Measurements from ENCODE around the gene CHPT1.
A peak's percentile ranks its signal among the peaks of the same experiment; 100 is the strongest.
"Not testable (repeated sequence)": the region's sequence is repeated elsewhere in the genome, so short reads cannot be mapped to it uniquely, and the experiment has no call there.

The CHPT1 gene

GRCh38 chr12:101681627-101682026 is 15.8 kb upstream of the CHPT1 start:
- DNase-seq (ENCODE audit: extremely low read depth in 1 of 2, low read depth in 1 of 2), result not testable (repeated sequence)

GRCh38 chr12:101685092-101685491 is 12.3 kb upstream of the CHPT1 start:
- DNase-seq (ENCODE audit: extremely low read depth in 1 of 2, low read depth in 1 of 2), result no peak

GRCh38 chr12:101686176-101686575 is 11.3 kb upstream of the CHPT1 start:
- no peak for DNase-seq (ENCODE audit: extremely low read depth in 1 of 2, low read depth in 1 of 2)

- DNase-seq (ENCODE audit: extremely low read depth in 1 of 2, low read depth in 1 of 2), result no peak
These were observed 6.8 kb upstream of the CHPT1 start for GRCh38 chr12:101690544-101691098.

GRCh38 chr12:101691503-101692096 is 5.8 kb upstream of the CHPT1 start:
- no peak for DNase-seq (ENCODE audit: extremely low read depth in 1 of 2, low read depth in 1 of 2)

GRCh38 chr12:101694297-101694848 is 3.1 kb upstream of the CHPT1 start:
- no peak for DNase-seq (ENCODE audit: extremely low read depth in 1 of 2, low read depth in 1 of 2)

GRCh38 chr12:101694986-101695385 is 2.5 kb upstream of the CHPT1 start:
- no peak for DNase-seq (ENCODE audit: extremely low read depth in 1 of 2, low read depth in 1 of 2)

GRCh38 chr12:101695706-101696105 is 1.7 kb upstream of the CHPT1 start:
- no peak for DNase-seq (ENCODE audit: extremely low read depth in 1 of 2, low read depth in 1 of 2)

GRCh38 chr12:101696251-101697196 is 916 bp upstream of the CHPT1 start:
- DNase-seq (ENCODE audit: extremely low read depth in 1 of 2, low read depth in 1 of 2), result no peak

- DNase-seq (ENCODE audit: extremely low read depth in 1 of 2, low read depth in 1 of 2), result peak in 1 of 2 donors; percentile 24
These were observed 725 bp downstream of the CHPT1 start for GRCh38 chr12:101697930-101698799.

- no peak for DNase-seq (ENCODE audit: extremely low read depth in 1 of 2, low read depth in 1 of 2)
These were observed 1.4 kb downstream of the CHPT1 start for GRCh38 chr12:101698800-101699347.

- no peak for DNase-seq (ENCODE audit: extremely low read depth in 1 of 2, low read depth in 1 of 2)
These were observed 2.9 kb downstream of the CHPT1 start for GRCh38 chr12:101700299-101700820.

- DNase-seq (ENCODE audit: extremely low read depth in 1 of 2, low read depth in 1 of 2), result no peak
These were observed 6.0 kb downstream of the CHPT1 start for GRCh38 chr12:101703487-101703886.

GRCh38 chr12:101706403-101706802 is 9.0 kb downstream of the CHPT1 start:
- DNase-seq (ENCODE audit: extremely low read depth in 1 of 2, low read depth in 1 of 2), result no peak

- no peak for DNase-seq (ENCODE audit: extremely low read depth in 1 of 2, low read depth in 1 of 2)
These were observed 9.8 kb downstream of the CHPT1 start for GRCh38 chr12:101707131-101707782.

GRCh38 chr12:101710288-101710687 is 12.8 kb downstream of the CHPT1 start:
- DNase-seq (ENCODE audit: extremely low read depth in 1 of 2, low read depth in 1 of 2), result no peak

GRCh38 chr12:101713059-101713682 is 15.7 kb downstream of the CHPT1 start:
- no peak for DNase-seq (ENCODE audit: extremely low read depth in 1 of 2, low read depth in 1 of 2)

GRCh38 chr12:101713930-101714329 is 16.5 kb downstream of the CHPT1 start:
- no peak for DNase-seq (ENCODE audit: extremely low read depth in 1 of 2, low read depth in 1 of 2)

- no peak for DNase-seq (ENCODE audit: extremely low read depth in 1 of 2, low read depth in 1 of 2)
These were observed 17.5 kb downstream of the CHPT1 start for GRCh38 chr12:101714877-101715444.
